Fibroblast of mammary gland (primary cell): Measurements from ENCODE around the gene TSPAN15.

Experiments used
- DNase-seq: peaks from one replicate; pipeline ENCODE4 v3.0.0-alpha.2; 2010; ENCODE audit warnings: low read depth
- H3K4me3 ChIP-seq: 2 replicates; pipeline ENCODE4 v1.5.1; 2011; ENCODE audit warnings: low read depth, mild to moderate bottlenecking, low read length, moderate library complexity; ENCODE audit not compliant: control insufficient read depth
- TF ChIP-seq, protein P1 (sequence below): conservative IDR thresholded peaks from 2 replicates; pipeline ENCODE4 v1.5.1; 2011; ENCODE audit warnings: low read depth, low read length, inconsistent platforms; ENCODE audit not compliant: control insufficient read depth, insufficient read depth

Gene TSPAN15

DNA sequence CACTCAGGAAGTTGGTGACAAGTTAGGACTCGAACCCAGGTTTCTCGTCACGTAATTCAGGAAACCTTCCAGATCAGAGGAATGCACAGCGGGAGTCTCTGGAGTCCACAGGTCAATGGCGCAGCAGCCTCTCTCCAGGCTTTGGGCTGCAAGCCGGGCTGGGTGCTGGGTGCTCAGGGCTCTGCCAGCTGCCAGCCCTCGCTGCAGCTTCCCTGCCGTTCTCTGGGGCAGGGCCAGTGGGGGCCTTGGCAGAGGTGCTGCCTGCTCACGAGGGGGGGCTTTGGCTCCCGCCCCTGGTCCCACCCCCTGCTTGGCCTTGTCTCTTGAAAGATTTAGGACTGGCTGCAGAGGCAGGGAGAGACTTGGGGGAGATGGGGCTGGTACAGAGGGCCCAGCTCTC, 34.6 kb upstream of the TSPAN15 start, which contains the start of gene TACR2:
Gene TACR2 (minus strand): TSS at position 224 of the 400 bp plus-strand sequence. CDS start 595 bp downstream, outside the sequence.
- no peak for DNase-seq
- TF ChIP-seq, protein P1, sequence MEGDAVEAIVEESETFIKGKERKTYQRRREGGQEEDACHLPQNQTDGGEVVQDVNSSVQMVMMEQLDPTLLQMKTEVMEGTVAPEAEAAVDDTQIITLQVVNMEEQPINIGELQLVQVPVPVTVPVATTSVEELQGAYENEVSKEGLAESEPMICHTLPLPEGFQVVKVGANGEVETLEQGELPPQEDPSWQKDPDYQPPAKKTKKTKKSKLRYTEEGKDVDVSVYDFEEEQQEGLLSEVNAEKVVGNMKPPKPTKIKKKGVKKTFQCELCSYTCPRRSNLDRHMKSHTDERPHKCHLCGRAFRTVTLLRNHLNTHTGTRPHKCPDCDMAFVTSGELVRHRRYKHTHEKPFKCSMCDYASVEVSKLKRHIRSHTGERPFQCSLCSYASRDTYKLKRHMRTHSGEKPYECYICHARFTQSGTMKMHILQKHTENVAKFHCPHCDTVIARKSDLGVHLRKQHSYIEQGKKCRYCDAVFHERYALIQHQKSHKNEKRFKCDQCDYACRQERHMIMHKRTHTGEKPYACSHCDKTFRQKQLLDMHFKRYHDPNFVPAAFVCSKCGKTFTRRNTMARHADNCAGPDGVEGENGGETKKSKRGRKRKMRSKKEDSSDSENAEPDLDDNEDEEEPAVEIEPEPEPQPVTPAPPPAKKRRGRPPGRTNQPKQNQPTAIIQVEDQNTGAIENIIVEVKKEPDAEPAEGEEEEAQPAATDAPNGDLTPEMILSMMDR: no peak
- no peak within 1 kb of the TSS for H3K4me3 ChIP-seq

- no peak overlapping the region for H3K4me3 ChIP-seq
- no peak for DNase-seq
- TF ChIP-seq, protein P1: no peak
Observed at GRCh38 chr10:69417542-69417941, 33.7 kb upstream of the TSPAN15 start.

- H3K4me3 ChIP-seq: no peak overlapping the region
- no peak for DNase-seq
- TF ChIP-seq, protein P1: no peak
Observed at GRCh38 chr10:69418052-69418752, 33.1 kb upstream of the TSPAN15 start.

DNA sequence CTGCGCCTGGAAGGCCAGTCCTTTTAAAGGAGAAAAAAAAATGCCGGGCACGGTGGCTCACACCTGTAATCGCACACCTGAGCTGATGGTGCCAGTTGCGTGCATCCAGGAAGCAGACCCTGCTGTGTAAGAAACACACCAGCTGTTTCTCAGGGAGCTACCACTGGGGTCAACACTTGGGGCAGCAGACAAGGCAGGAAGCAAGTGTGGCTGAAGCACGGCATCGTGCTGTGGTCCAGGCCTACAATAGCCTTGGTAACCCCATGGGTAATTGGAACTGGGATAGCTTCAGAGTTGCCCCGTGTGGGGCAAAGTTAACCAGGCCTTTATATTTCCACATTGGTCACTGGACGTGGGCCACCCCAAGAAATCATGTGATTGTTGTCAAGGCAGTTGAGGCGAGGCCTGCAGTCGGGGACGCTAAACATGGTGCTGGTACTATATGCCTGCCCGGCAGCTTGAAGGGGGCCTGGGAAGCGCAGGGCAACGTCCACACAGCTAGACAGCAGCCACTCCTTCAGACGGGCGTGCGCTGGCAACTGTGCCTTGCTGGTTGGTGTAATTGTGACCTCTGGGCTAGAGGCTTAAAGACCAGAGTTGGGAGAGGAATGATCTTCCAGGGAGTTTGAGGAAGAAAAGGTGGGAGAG, 32.0 kb upstream of the TSPAN15 start:
- TF ChIP-seq, protein P1: no peak
- no peak overlapping the region for H3K4me3 ChIP-seq
- no peak for DNase-seq

- no peak overlapping the region for H3K4me3 ChIP-seq
- DNase-seq: no peak
- TF ChIP-seq, protein P1: no peak
Observed at GRCh38 chr10:69419744-69420126, 31.5 kb upstream of the TSPAN15 start.

DNA sequence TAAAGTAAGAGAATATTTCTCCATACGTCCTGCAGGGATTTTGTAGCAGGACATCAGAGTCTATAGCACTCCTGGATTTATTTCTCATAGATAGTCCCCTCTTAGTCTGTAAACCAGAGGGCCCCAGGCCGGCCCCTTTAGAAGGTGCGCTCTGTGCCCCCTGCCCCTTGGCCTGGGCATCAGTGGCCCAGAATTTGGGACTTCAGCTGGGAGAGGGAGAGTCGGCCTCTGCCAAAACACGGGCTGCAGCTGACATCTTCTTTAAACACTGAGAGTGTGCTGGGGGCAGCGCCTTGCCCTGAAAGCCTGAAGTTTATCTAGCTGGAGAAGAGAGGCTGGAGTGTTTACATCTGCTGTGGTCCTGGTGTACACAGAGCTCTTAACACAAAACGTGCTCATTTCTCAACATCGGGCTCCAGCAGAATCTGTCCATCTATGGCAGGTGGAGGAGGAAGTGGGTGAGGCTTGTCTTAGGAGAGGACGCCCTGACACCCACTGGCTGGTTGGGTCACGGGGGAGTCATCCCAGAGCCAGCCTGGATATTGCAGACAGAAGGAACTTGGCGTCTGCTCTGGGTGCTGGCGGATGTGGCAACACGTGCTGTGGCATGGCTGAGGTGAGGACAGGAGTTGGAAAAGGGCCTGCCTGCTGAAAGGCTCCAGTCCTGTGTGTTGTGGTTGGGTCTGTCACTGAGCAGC, 29.5 kb upstream of the TSPAN15 start:
- no peak overlapping the region for H3K4me3 ChIP-seq
- DNase-seq: no peak
- TF ChIP-seq, protein P1: no peak
